KBM-7 (cell line): ENCODE data around the gene SLC6A6.

Source experiments
- DNase-seq: peaks from one replicate; pipeline ENCODE4 v3.0.0-alpha.2; 2015
- in situ Hi-C: fragments of 300-500 bp; cut with MboI; formaldehyde crosslinking; loops from 2 replicates; pipeline ENCODE4 v1.14.3; 2020; ENCODE audit warnings: low sequenced_read_pairs, low pct_unique_long_range_greater_than_20kb, mixed read lengths

The SLC6A6 gene

GRCh38 chr3:14444380-14444779, 42.0 kb downstream of the SLC6A6 start:
- in situ Hi-C loops: no loop called here
- no peak for DNase-seq

- no peak for DNase-seq
- in situ Hi-C loops: no loop called here
Observed at GRCh38 chr3:14445773-14446172, 43.4 kb downstream of the SLC6A6 start.

GRCh38 chr3:14446988-14447570, 44.7 kb downstream of the SLC6A6 start:
- in situ Hi-C loops: no loop called here

GRCh38 chr3:14448063-14448462, 45.7 kb downstream of the SLC6A6 start:
- in situ Hi-C loops: no loop called here
- DNase-seq: no peak

More at GRCh38 chr3:14446988-14447570, 44.7 kb downstream of the SLC6A6 start:
- no peak for DNase-seq

GRCh38 chr3:14448756-14449727, 46.6 kb downstream of the SLC6A6 start:
- DNase-seq: no peak
- in situ Hi-C loops: no loop called here

- DNase-seq: no peak
- in situ Hi-C loops: no loop called here
Observed at GRCh38 chr3:14450506-14450905, 48.1 kb downstream of the SLC6A6 start.

- in situ Hi-C loops: no loop called here
- DNase-seq: no peak
Observed at GRCh38 chr3:14450922-14451606, 48.7 kb downstream of the SLC6A6 start.

- in situ Hi-C loops: no loop called here
- DNase-seq: no peak
Observed at GRCh38 chr3:14451844-14452739, 49.7 kb downstream of the SLC6A6 start.

- DNase-seq: no peak
- in situ Hi-C loops: no loop called here
Observed at GRCh38 chr3:14452740-14453710, 50.6 kb downstream of the SLC6A6 start.

- in situ Hi-C loops: no loop called here
- no peak for DNase-seq
Observed at GRCh38 chr3:14453876-14454638, 51.7 kb downstream of the SLC6A6 start.

GRCh38 chr3:14454639-14455310, 52.4 kb downstream of the SLC6A6 start:
- in situ Hi-C loops: no loop called here
- DNase-seq: no peak

- in situ Hi-C loops: no loop called here
- DNase-seq: no peak
Observed at GRCh38 chr3:14455571-14456317, 53.3 kb downstream of the SLC6A6 start.

- in situ Hi-C loops: no loop called here
- no peak for DNase-seq
Observed at GRCh38 chr3:14456794-14457193, 54.4 kb downstream of the SLC6A6 start.

GRCh38 chr3:14457481-14457880, 55.1 kb downstream of the SLC6A6 start:
- in situ Hi-C loops: no loop called here
- DNase-seq: no peak

GRCh38 chr3:14457999-14458398, 55.6 kb downstream of the SLC6A6 start:
- in situ Hi-C loops: no loop called here
- DNase-seq: no peak
